ENCODE results near the gene POLE3. TPM values are rescaled to one million over a fixed set of nuclear protein-coding genes. Genes with fewer than 3 reads are reported as not detected.
A peak's percentile ranks its signal among the peaks of the same experiment; 100 is the strongest.

Gene POLE3
- 78.9 TPM for total RNA-seq
- 47.8 TPM for polyA plus RNA-seq
- long read RNA-seq, donor 1, partial matches to known transcripts: 0 of 2 reads
- long read RNA-seq, donor 1, other reads (novel, unspliced or antisense): 0 of 2 reads
- long read RNA-seq, donor 2: 0 reads
- long read RNA-seq, donor 3, transcript POLE3-201 (4 exons, 2,109 nt): major isoform, 49 of 53 reads
- long read RNA-seq, donor 3, partial matches to known transcripts: 0 of 53 reads
- long read RNA-seq, donor 3, other reads (novel, unspliced or antisense): 0 of 53 reads
- long read RNA-seq, donor 4, transcript POLE3-201 (4 exons, 2,109 nt): major isoform, 15 of 17 reads
- long read RNA-seq, donor 4, partial matches to known transcripts: 0 of 17 reads
- long read RNA-seq, donor 4, other reads (novel, unspliced or antisense): 0 of 17 reads
- long read RNA-seq, donor 5, transcript POLE3-201 (4 exons, 2,109 nt): major isoform, 54 of 60 reads
- long read RNA-seq, donor 5, transcript POLE3-203 (3 exons, 455 nt): minor isoform, 6 of 60 reads
- long read RNA-seq, donor 5, partial matches to known transcripts: 0 of 60 reads
- long read RNA-seq, donor 5, other reads (novel, unspliced or antisense): 0 of 60 reads
- long read RNA-seq, donor 6, transcript POLE3-201 (4 exons, 2,109 nt): major isoform, 28 of 28 reads
- long read RNA-seq, donor 6, partial matches to known transcripts: 0 of 28 reads
- long read RNA-seq, donor 6, other reads (novel, unspliced or antisense): 0 of 28 reads
- long read RNA-seq, donor 7, transcript POLE3-201 (4 exons, 2,109 nt): major isoform, 41 of 42 reads
- long read RNA-seq, donor 7, partial matches to known transcripts: 0 of 42 reads
- long read RNA-seq, donor 7, other reads (novel, unspliced or antisense): 0 of 42 reads
- long read RNA-seq, donor 8, transcript POLE3-201 (4 exons, 2,109 nt): major isoform, 11 of 11 reads
- long read RNA-seq, donor 8, partial matches to known transcripts: 0 of 11 reads
- long read RNA-seq, donor 8, other reads (novel, unspliced or antisense): 0 of 11 reads
- long read RNA-seq, donor 9, transcript POLE3-201 (4 exons, 2,109 nt): major isoform, 25 of 25 reads
- long read RNA-seq, donor 9, partial matches to known transcripts: 0 of 25 reads
- long read RNA-seq, donor 9, other reads (novel, unspliced or antisense): 0 of 25 reads
- long read RNA-seq, donor 10, transcript POLE3-201 (4 exons, 2,109 nt): major isoform, 28 of 32 reads
- long read RNA-seq, donor 10, partial matches to known transcripts: 0 of 32 reads
- long read RNA-seq, donor 10, other reads (novel, unspliced or antisense): 0 of 32 reads

GRCh38 chr9:113410207-113410864 lies at the start of gene POLE3, which contains the start of gene C9orf43:
Gene POLE3 (minus strand): TSS chr9:113410675. CDS start chr9:113410293, 382 bp downstream.
Gene C9orf43 (plus strand): TSS chr9:113410747. CDS start chr9:113413494, 2,747 bp downstream.
- under 1% methylated on average over 61 of the region's 61 CpGs for WGBS
- Histone ChIP-seq H3K4me1 (ENCODE audit: control insufficient read depth in 2 of 2, insufficient read depth in 2 of 2, low read length in 2 of 2) (peaks cover 7 to 17% of the 10 kb centered on the region in 2 donors), H3K27ac (ENCODE audit: low read depth in 1 of 2, low read length in 1 of 2) (peak within 1 kb of the TSS; percentile 96 to 99), H3K27me3 (ENCODE audit: control insufficient read depth in 2 of 2, insufficient read depth in 1 of 2, low read length in 1 of 2) (no peaks in the 10 kb centered on the region), H3K9me3 (ENCODE audit: control insufficient read depth in 2 of 2, insufficient read depth in 1 of 2, low read length in 1 of 2) (no peaks in the 10 kb centered on the region), H3K4me3 (ENCODE audit: low read length in 2 of 2) (peak within 1 kb of the TSS; percentile 83 to 92), H3K36me3 (ENCODE audit: control insufficient read depth in 2 of 2, insufficient read depth in 2 of 2, low read length in 1 of 2) (peaks cover 14 to 15% of the 10 kb centered on the region in 2 donors)
- DNase-seq (ENCODE audit: low read depth in 6 of 9, low spot score in 9 of 9): peak; percentile 88 to 98 (median 94)

DNA sequence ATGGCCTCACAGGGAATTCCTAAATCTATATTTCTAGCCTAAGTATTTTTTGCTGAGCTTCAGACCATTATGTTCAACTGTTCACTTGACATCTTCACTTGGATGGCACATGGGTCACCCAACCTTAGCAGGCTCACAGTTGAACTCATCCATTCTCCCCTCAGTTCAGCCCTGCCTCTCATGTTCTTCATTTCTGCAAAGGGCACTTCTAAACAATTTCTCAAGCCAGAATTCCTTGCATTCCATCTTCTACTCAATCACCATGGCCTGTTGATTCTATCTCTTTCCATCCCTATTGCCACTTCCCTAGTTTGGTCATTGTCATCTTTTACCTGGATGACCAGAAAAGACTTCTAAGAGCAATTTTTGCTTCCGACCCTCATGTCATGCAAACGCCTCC lies 45.8 kb upstream of the POLE3 start:
- DNase-seq (ENCODE audit: low read depth in 6 of 9, low spot score in 9 of 9): no peak
- peaks cover 5 to 8% of the 10 kb centered on the region in 2 donors for H3K4me1 ChIP-seq (ENCODE audit: control insufficient read depth in 2 of 2, insufficient read depth in 2 of 2, low read length in 2 of 2)
- H3K36me3 ChIP-seq (ENCODE audit: control insufficient read depth in 2 of 2, insufficient read depth in 2 of 2, low read length in 1 of 2): no peaks in the 10 kb centered on the region
- H3K4me3 ChIP-seq (ENCODE audit: low read length in 2 of 2): no peak overlapping the region
- H3K27me3 ChIP-seq (ENCODE audit: control insufficient read depth in 2 of 2, insufficient read depth in 1 of 2, low read length in 1 of 2): no peaks in the 10 kb centered on the region
- 100% methylated on average over 2 of the region's 2 CpGs for WGBS
- H3K9me3 ChIP-seq (ENCODE audit: control insufficient read depth in 2 of 2, insufficient read depth in 1 of 2, low read length in 1 of 2): no peaks in the 10 kb centered on the region
- H3K27ac ChIP-seq (ENCODE audit: low read depth in 1 of 2, low read length in 1 of 2): no peak overlapping the region

GRCh38 chr9:113454914-113455761 lies 44.7 kb upstream of the POLE3 start:
- Histone ChIP-seq H3K27me3 (ENCODE audit: control insufficient read depth in 2 of 2, insufficient read depth in 1 of 2, low read length in 1 of 2) (no peaks in the 10 kb centered on the region), H3K36me3 (ENCODE audit: control insufficient read depth in 2 of 2, insufficient read depth in 2 of 2, low read length in 1 of 2) (no peaks in the 10 kb centered on the region), H3K4me3 (ENCODE audit: low read length in 2 of 2) (no peak overlapping the region), H3K27ac (ENCODE audit: low read depth in 1 of 2, low read length in 1 of 2) (peak overlapping the region in 1 of 2 donors; percentile 49), H3K4me1 (ENCODE audit: control insufficient read depth in 2 of 2, insufficient read depth in 2 of 2, low read length in 2 of 2) (peaks cover 5 to 8% of the 10 kb centered on the region in 2 donors), H3K9me3 (ENCODE audit: control insufficient read depth in 2 of 2, insufficient read depth in 1 of 2, low read length in 1 of 2) (no peaks in the 10 kb centered on the region)
- DNase-seq (ENCODE audit: low read depth in 6 of 9, low spot score in 9 of 9): peak in 8 of 9 donors; percentile 11 to 72 (median 33)
- WGBS: 63% methylated on average over 5 of the region's 5 CpGs

DNA sequence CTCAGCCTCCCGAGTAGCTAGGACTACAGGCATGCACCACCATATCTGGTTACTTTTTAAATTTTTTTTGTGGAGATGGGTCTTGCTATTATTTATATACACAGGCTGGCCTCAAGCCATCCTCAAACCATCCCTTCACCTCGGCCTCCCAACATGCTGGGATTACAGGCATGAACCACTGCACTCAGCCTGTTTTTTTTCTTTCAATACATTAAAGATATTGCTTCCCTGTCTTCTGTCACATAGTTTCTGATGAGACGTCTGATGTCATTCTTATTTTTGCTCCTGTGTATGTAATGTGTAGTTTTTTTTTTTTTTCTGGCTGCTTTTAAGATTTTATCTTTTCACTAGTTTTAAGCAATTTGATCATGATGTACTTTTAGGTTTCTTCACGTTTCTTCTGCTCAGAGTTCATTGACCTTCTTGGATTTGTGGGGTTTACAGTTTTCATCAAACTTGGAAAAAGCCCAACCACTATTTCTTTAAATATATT lies 41.7 kb upstream of the POLE3 start:
- Histone ChIP-seq H3K36me3 (ENCODE audit: control insufficient read depth in 2 of 2, insufficient read depth in 2 of 2, low read length in 1 of 2) (no peaks in the 10 kb centered on the region), H3K4me1 (ENCODE audit: control insufficient read depth in 2 of 2, insufficient read depth in 2 of 2, low read length in 2 of 2) (peaks cover 5 to 8% of the 10 kb centered on the region in 2 donors), H3K27ac (ENCODE audit: low read depth in 1 of 2, low read length in 1 of 2) (no peak overlapping the region), H3K27me3 (ENCODE audit: control insufficient read depth in 2 of 2, insufficient read depth in 1 of 2, low read length in 1 of 2) (no peaks in the 10 kb centered on the region), H3K4me3 (ENCODE audit: low read length in 2 of 2) (no peak overlapping the region), H3K9me3 (ENCODE audit: control insufficient read depth in 2 of 2, insufficient read depth in 1 of 2, low read length in 1 of 2) (no peaks in the 10 kb centered on the region)
- 90% methylated on average over 4 of the region's 4 CpGs for WGBS
- no peak for DNase-seq (ENCODE audit: low read depth in 6 of 9, low spot score in 9 of 9)

- Histone ChIP-seq H3K9me3 (ENCODE audit: control insufficient read depth in 2 of 2, insufficient read depth in 1 of 2, low read length in 1 of 2) (no peaks in the 10 kb centered on the region), H3K4me1 (ENCODE audit: control insufficient read depth in 2 of 2, insufficient read depth in 2 of 2, low read length in 2 of 2) (no peaks in the 10 kb centered on the region), H3K27ac (ENCODE audit: low read depth in 1 of 2, low read length in 1 of 2) (no peak overlapping the region), H3K4me3 (ENCODE audit: low read length in 2 of 2) (no peak overlapping the region), H3K36me3 (ENCODE audit: control insufficient read depth in 2 of 2, insufficient read depth in 2 of 2, low read length in 1 of 2) (no peaks in the 10 kb centered on the region), H3K27me3 (ENCODE audit: control insufficient read depth in 2 of 2, insufficient read depth in 1 of 2, low read length in 1 of 2) (no peaks in the 10 kb centered on the region)
- no peak for DNase-seq (ENCODE audit: low read depth in 6 of 9, low spot score in 9 of 9)
- 97% methylated on average over 2 of the region's 2 CpGs for WGBS
These were observed 38.9 kb upstream of the POLE3 start for GRCh38 chr9:113449376-113449775.

DNA sequence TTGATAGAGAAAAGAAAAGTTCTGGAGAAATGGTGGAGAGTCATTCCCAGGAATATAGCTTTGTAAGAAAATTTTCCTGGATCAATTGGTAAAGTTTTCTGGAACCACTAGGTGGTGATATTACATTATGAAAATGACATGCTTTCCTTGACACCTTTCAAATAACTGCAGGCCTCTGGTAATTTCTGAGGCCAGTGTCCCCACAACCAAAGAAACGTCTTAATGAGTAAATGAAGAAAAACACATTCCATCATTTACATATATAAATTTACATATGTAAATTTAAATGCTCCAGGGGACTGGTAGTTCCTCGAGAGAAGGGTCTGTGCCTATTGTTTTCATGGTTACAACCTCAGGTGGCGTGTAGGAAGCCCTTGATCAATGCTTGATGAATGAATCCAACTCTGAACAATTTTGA lies 35.9 kb upstream of the POLE3 start:
- peak in 4 of 9 donors; percentile 18 to 61 (median 20) for DNase-seq (ENCODE audit: low read depth in 6 of 9, low spot score in 9 of 9)
- no peak overlapping the region for H3K27ac ChIP-seq (ENCODE audit: low read depth in 1 of 2, low read length in 1 of 2)
- WGBS: 66% methylated on average over 3 of the region's 3 CpGs

DNA sequence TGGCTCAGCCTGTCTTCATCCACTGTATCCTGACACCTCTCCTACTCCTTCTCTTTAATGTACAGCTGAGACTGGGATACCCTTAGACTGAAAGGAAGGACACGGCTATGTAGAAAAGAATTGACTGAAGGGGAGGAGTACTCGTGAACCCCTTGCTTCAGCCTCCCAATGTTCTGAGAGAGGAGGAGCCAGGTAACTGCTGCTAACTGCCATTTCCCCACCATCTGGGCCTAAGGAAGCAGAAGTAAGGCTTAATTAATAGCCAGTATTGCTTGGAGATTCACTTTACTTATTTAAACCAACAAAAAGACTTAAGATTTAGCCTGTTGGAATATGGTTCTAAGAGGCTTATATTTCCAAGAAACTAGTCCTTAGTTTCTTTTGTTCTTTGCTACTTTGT lies 34.3 kb upstream of the POLE3 start:
- H3K27me3 ChIP-seq (ENCODE audit: control insufficient read depth in 2 of 2, insufficient read depth in 1 of 2, low read length in 1 of 2): no peaks in the 10 kb centered on the region

More for the DNA sequence above, 35.9 kb upstream of the POLE3 start:
- no peak overlapping the region for H3K4me3 ChIP-seq (ENCODE audit: low read length in 2 of 2)
- H3K36me3 ChIP-seq (ENCODE audit: control insufficient read depth in 2 of 2, insufficient read depth in 2 of 2, low read length in 1 of 2): no peaks in the 10 kb centered on the region
- no peaks in the 10 kb centered on the region for H3K9me3 ChIP-seq (ENCODE audit: control insufficient read depth in 2 of 2, insufficient read depth in 1 of 2, low read length in 1 of 2)
- H3K27me3 ChIP-seq (ENCODE audit: control insufficient read depth in 2 of 2, insufficient read depth in 1 of 2, low read length in 1 of 2): no peaks in the 10 kb centered on the region
- no peaks in the 10 kb centered on the region for H3K4me1 ChIP-seq (ENCODE audit: control insufficient read depth in 2 of 2, insufficient read depth in 2 of 2, low read length in 2 of 2)

More for the DNA sequence above, 34.3 kb upstream of the POLE3 start:
- Histone ChIP-seq H3K4me1 (ENCODE audit: control insufficient read depth in 2 of 2, insufficient read depth in 2 of 2, low read length in 2 of 2) (no peaks in the 10 kb centered on the region), H3K9me3 (ENCODE audit: control insufficient read depth in 2 of 2, insufficient read depth in 1 of 2, low read length in 1 of 2) (no peaks in the 10 kb centered on the region), H3K36me3 (ENCODE audit: control insufficient read depth in 2 of 2, insufficient read depth in 2 of 2, low read length in 1 of 2) (no peaks in the 10 kb centered on the region), H3K4me3 (ENCODE audit: low read length in 2 of 2) (no peak overlapping the region), H3K27ac (ENCODE audit: low read depth in 1 of 2, low read length in 1 of 2) (no peak overlapping the region)
- WGBS: 32% methylated on average over 2 of the region's 2 CpGs
- DNase-seq (ENCODE audit: low read depth in 6 of 9, low spot score in 9 of 9): no peak

Data from thymus (tissue), 14 donors.